Glutamatergic neuron (in vitro differentiated cells): ENCODE data around the gene CPNE6. TPM values are rescaled to one million over a fixed set of nuclear protein-coding genes. Genes with fewer than 3 reads are reported as not detected.

Source experiments
- DNase-seq: peaks from one replicate; pipeline ENCODE4 v3.0.0; 2022
- H3K27ac Mint-ChIP-seq: one replicate; pipeline ENCODE4 v1.8.0; 2020; ENCODE audit warnings: mild to moderate bottlenecking, mixed read lengths, inconsistent platforms; ENCODE audit not compliant: unreplicated experiment
- H3K27me3 Mint-ChIP-seq: one replicate; pipeline ENCODE4 v1.8.0; 2020; ENCODE audit warnings: mild to moderate bottlenecking, moderate library complexity, mixed read lengths, inconsistent platforms; ENCODE audit not compliant: unreplicated experiment
- H3K36me3 Mint-ChIP-seq: one replicate; pipeline ENCODE4 v1.8.0; 2020; ENCODE audit warnings: mild to moderate bottlenecking, mixed read lengths, inconsistent platforms; ENCODE audit not compliant: unreplicated experiment
- H3K4me1 Mint-ChIP-seq: one replicate; pipeline ENCODE4 v1.8.0; 2020; ENCODE audit warnings: mild to moderate bottlenecking, low read depth, mixed read lengths, inconsistent platforms; ENCODE audit not compliant: unreplicated experiment
- H3K4me3 Mint-ChIP-seq: one replicate; pipeline ENCODE4 v1.8.0; 2020; ENCODE audit warnings: mild to moderate bottlenecking, mixed read lengths, inconsistent platforms; ENCODE audit not compliant: unreplicated experiment
- H3K9me3 Mint-ChIP-seq: one replicate; pipeline ENCODE4 v1.8.0; 2020; ENCODE audit warnings: mild to moderate bottlenecking, moderate library complexity, mixed read lengths, inconsistent platforms; ENCODE audit not compliant: unreplicated experiment
- total RNA-seq: library from RNA; stranded (reverse); fragmentation: NEBNext Ultra II Directional; extraction: Animal tissue kit (Norgen Biotek cat#: 25700); gene quantifications from one replicate; pipeline ENCODE4 v1.2.1, GENCODE V29; 2021; ENCODE audit not compliant: unreplicated experiment
- TF ChIP-seq, protein P1 (sequence below): fragments of 200-600 bp; sonication (generic); IDR thresholded peaks from one replicate; pipeline ENCODE4 v1.5.0; 2021; ENCODE audit not compliant: partially characterized antibody, unreplicated experiment

CPNE6 gene
- total RNA-seq, 1 donor from 2014 or later: 0.44 TPM

DNA sequence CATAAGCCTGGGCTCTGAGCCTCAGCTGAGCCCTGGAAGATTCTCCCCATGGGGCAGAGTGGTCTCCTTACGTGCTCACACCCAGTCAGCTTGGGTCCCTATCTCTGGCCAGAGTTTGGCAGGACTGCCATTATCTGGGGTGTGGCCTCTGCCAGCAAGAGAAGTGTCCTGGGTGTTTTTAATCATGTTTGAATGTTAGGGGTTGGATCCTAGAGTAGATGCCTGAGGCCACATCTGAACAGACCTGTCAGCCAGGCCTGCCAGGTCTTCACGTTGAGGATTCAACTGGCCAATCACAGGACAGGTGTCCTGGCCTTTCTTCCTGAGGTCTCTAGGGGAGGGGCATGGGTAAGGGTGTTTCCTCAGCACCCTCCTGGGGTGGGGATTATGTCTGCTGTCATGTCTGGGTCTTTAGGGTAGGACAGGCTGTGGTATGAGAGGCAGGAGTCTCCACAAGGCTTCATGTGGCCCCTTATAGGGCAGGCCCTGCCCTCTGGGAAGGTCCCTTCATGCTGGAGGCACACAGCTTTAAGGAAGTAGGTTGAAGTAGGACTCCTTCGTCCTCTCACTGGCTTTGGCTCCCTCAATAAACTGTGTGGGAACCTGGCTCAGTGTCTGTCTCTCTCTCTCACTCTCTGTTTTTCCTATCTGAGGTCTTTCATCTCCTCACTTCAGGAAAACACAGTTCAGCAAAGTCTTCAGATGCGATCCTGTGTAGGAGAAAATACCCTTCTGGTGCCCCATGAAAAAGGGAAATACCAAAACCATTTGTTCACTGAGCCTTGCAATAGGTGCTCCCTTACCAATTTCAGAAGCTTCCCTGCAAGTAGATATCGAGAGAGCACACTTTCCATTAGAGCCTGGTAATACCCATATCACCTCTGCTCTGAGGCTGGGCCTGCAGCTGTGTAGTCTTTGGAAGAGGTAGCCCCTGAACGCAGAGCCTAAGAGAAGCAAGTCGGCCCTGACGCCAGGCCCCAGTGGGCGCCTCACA is 52.4 kb downstream of the CPNE6 start:
- Mint-ChIP-seq H3K4me1 (no peaks in the 10 kb centered on the region), H3K36me3 (peaks cover under 1% of the 10 kb centered on the region), H3K27ac (no peak overlapping the region), H3K4me3 (no peak overlapping the region), H3K27me3 (peaks cover 4% of the 10 kb centered on the region), H3K9me3 (no peaks in the 10 kb centered on the region)
- TF ChIP-seq, protein P1, sequence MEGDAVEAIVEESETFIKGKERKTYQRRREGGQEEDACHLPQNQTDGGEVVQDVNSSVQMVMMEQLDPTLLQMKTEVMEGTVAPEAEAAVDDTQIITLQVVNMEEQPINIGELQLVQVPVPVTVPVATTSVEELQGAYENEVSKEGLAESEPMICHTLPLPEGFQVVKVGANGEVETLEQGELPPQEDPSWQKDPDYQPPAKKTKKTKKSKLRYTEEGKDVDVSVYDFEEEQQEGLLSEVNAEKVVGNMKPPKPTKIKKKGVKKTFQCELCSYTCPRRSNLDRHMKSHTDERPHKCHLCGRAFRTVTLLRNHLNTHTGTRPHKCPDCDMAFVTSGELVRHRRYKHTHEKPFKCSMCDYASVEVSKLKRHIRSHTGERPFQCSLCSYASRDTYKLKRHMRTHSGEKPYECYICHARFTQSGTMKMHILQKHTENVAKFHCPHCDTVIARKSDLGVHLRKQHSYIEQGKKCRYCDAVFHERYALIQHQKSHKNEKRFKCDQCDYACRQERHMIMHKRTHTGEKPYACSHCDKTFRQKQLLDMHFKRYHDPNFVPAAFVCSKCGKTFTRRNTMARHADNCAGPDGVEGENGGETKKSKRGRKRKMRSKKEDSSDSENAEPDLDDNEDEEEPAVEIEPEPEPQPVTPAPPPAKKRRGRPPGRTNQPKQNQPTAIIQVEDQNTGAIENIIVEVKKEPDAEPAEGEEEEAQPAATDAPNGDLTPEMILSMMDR: no peak
- no peak for DNase-seq

DNA sequence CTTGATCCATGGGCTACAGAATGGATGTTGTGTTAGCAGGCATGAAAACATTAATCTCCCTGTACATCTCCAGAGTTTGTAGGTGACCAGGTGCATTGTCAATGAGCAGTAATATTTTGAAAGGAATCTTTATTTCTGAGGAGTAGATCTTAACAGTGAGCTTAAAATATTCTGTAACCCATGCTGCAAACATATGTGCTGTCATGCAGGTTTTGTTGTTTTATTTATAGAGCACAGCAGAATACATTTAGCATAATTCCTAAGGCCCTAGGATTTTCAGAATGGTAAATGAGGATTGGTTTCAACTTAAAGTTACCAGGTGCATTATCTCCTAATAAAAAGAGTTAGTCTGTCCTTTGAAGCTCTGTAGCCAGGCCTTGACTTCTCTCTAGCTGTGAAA is 55.6 kb downstream of the CPNE6 start:
- Mint-ChIP-seq H3K36me3 (no peaks in the 10 kb centered on the region), H3K27ac (no peak overlapping the region), H3K4me1 (peaks cover 13% of the 10 kb centered on the region), H3K27me3 (peaks cover 6% of the 10 kb centered on the region), H3K4me3 (no peak overlapping the region), H3K9me3 (peaks cover 4% of the 10 kb centered on the region)
- TF ChIP-seq, protein P1: no peak
- DNase-seq: no peak

DNA sequence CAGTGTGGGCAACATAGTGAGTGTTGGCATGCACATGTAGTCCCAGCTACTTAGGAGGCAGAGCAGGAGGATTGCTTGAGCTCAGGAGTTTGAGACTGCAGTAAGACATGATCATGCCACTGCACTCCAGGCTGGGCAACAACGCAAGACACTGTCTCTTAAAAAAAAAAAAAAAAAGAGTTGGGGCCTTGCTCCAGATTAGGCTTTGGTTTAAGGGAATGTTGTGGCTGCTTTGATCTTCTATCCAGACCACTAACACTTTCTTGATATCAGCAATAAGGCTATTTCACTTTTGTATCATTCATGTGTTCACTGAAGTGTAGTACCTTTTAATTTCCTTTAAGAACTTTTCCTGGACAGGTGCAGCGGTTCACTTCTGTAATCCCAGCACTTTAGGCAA is 56.3 kb downstream of the CPNE6 start:
- H3K27me3 Mint-ChIP-seq: peaks cover 6% of the 10 kb centered on the region
- TF ChIP-seq, protein P1: no peak

More for the DNA sequence above, 56.3 kb downstream of the CPNE6 start:
- no peaks in the 10 kb centered on the region for H3K36me3 Mint-ChIP-seq
- no peak for DNase-seq
- peaks cover 14% of the 10 kb centered on the region for H3K4me1 Mint-ChIP-seq
- no peak overlapping the region for H3K4me3 Mint-ChIP-seq
- peaks cover 4% of the 10 kb centered on the region for H3K9me3 Mint-ChIP-seq
- no peak overlapping the region for H3K27ac Mint-ChIP-seq

Other genes with a start within 250 kb of the CPNE6 start
- 6.1 TPM for gene DHRS4, start 117.8 kb upstream of the CPNE6 start, total RNA-seq
- 10.4 TPM for gene DHRS4L2, start 82.6 kb upstream of the CPNE6 start, total RNA-seq
- 108 TPM for gene CARMIL3, start 19.6 kb upstream of the CPNE6 start, total RNA-seq
- gene PCK2, start 22.7 kb downstream of the CPNE6 start, total RNA-seq: 99.9 TPM
- 54.1 TPM for gene DCAF11, start 43.2 kb downstream of the CPNE6 start, total RNA-seq
- gene NRL, start 43.4 kb downstream of the CPNE6 start, total RNA-seq: 3.7 TPM
- 0.66 TPM for gene FITM1, start 59.1 kb downstream of the CPNE6 start, total RNA-seq
- 35.7 TPM for gene PSME1, start 64.6 kb downstream of the CPNE6 start, total RNA-seq
- 18.1 TPM for gene EMC9, start 70.0 kb downstream of the CPNE6 start, total RNA-seq
- gene PSME2, start 75.0 kb downstream of the CPNE6 start, total RNA-seq: 58.9 TPM
- 88.2 TPM for gene RNF31, start 75.9 kb downstream of the CPNE6 start, total RNA-seq
- gene IRF9, start 89.7 kb downstream of the CPNE6 start, total RNA-seq: 31.0 TPM
- 136 TPM for gene REC8, start 100.5 kb downstream of the CPNE6 start, total RNA-seq
- gene IPO4, start 117.3 kb downstream of the CPNE6 start, total RNA-seq: 25.5 TPM
- gene TM9SF1, start 123.9 kb downstream of the CPNE6 start, total RNA-seq: 35.0 TPM
- gene TSSK4, start 134.1 kb downstream of the CPNE6 start, total RNA-seq: not detected
- gene CHMP4A, start 141.9 kb downstream of the CPNE6 start, total RNA-seq: 32.4 TPM
- 25.5 TPM for gene MDP1, start 144.5 kb downstream of the CPNE6 start, total RNA-seq
- 169 TPM for gene NEDD8, start 160.8 kb downstream of the CPNE6 start, total RNA-seq
- 55.8 TPM for gene GMPR2, start 161.4 kb downstream of the CPNE6 start, total RNA-seq
- 67.0 TPM for gene TINF2, start 171.1 kb downstream of the CPNE6 start, total RNA-seq
- 4.2 TPM for gene TGM1, start 191.6 kb downstream of the CPNE6 start, total RNA-seq
- gene RABGGTA, start 200.0 kb downstream of the CPNE6 start, total RNA-seq: 30.3 TPM
- gene DHRS1, start 228.2 kb downstream of the CPNE6 start, total RNA-seq: 25.1 TPM
- 29.2 TPM for gene NOP9, start 228.3 kb downstream of the CPNE6 start, total RNA-seq
- 1.8 TPM for gene CIDEB, start 236.4 kb downstream of the CPNE6 start, total RNA-seq
- gene LTB4R2, start 238.6 kb downstream of the CPNE6 start, total RNA-seq: 8.9 TPM
- gene LTB4R, start 239.9 kb downstream of the CPNE6 start, total RNA-seq: 7.1 TPM